ENCODE measurements around the gene CARD10. TPM values are rescaled to one million over a fixed set of nuclear protein-coding genes. Genes with fewer than 3 reads are reported as not detected.

The CARD10 gene
- total and polyA plus RNA-seq, 2 of the 13 experiments (the other 11 are each of a cell fraction or from before 2014, with no cell fraction given), result 35.2 to 55.8 TPM

DNA sequence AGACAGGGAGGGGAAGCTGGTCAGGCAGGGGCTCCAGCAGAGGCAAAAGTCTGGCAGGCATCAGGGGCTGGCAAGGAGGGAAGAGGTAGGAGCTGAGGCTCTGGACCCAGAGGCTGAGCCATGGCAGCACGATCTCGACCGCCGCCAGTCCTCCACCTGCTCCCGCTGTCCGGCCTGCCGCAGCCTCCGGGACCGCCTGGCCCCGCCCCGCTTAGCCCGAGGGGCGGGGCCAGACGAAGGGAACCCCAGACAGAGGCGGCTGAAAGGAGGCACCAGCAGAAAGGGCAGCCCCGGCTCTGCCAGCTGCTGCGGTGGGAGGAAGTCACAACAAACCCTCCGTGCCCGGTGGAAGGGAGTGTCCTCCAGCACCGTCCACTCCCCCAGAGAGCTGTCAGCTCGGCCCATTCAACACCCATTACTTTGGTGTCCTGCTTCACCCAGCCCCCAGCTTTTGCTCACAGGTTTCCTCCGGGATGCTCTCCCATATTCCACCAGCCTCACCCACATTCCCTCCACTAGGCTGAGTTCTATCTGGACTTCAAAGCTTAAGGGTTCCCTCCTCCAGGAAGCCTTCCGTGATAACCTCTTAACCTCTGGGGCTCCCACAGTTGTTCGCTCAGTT lies 32.9 kb downstream of the CARD10 start, which contains the start of gene MFNG (continued):
- TF ChIP-seq, protein P1, sequence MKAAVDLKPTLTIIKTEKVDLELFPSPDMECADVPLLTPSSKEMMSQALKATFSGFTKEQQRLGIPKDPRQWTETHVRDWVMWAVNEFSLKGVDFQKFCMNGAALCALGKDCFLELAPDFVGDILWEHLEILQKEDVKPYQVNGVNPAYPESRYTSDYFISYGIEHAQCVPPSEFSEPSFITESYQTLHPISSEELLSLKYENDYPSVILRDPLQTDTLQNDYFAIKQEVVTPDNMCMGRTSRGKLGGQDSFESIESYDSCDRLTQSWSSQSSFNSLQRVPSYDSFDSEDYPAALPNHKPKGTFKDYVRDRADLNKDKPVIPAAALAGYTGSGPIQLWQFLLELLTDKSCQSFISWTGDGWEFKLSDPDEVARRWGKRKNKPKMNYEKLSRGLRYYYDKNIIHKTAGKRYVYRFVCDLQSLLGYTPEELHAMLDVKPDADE (CRISPR knock-in tag; IDR thresholded peaks at IDR 0.05), result no peak
- TF ChIP-seq ZIK1 (CRISPR knock-in tag; IDR thresholded peaks at IDR 0.05; ENCODE audit: borderline replicate concordance, low read depth) (0 out of 2 replicates have a peak, but pooled peaks have one; percentile 35), CCDC6 (CRISPR knock-in tag; IDR thresholded peaks at IDR 0.05) (no peak), ZNF274 (CRISPR knock-in tag; IDR thresholded peaks at IDR 0.05) (0 out of 2 replicates have a peak, but pooled peaks have one; percentile 18), PTBP1 (IDR thresholded peaks at IDR 0.05; ENCODE audit: low read depth, low read length, poor library complexity, severe bottlenecking) (no peak), ZNF350 (CRISPR knock-in tag; IDR thresholded peaks at IDR 0.05; ENCODE audit: borderline replicate concordance, low read depth) (no peak), ZNF713 (CRISPR knock-in tag; IDR thresholded peaks at IDR 0.05) (no peak), FOXA1 (IDR thresholded peaks at IDR 0.05) (no peak), FOXA1 (CRISPR knock-in tag; IDR thresholded peaks at IDR 0.05) (no peak), ONECUT2 (CRISPR knock-in tag; IDR thresholded peaks at IDR 0.05) (no peak), PRMT3 (CRISPR knock-in tag; IDR thresholded peaks at IDR 0.05; ENCODE audit: borderline replicate concordance, low read depth) (no peak), IRX3 (CRISPR knock-in tag; IDR thresholded peaks at IDR 0.05; ENCODE audit: borderline replicate concordance, low read depth) (no peak), ZSCAN21 (CRISPR knock-in tag; IDR thresholded peaks at IDR 0.05; ENCODE audit: borderline replicate concordance) (no peak), MLLT10 (CRISPR knock-in tag; IDR thresholded peaks at IDR 0.05) (no peak), ZNF382 (CRISPR knock-in tag; IDR thresholded peaks at IDR 0.05; ENCODE audit: borderline replicate concordance) (no peak), NR2F1 (CRISPR knock-in tag; IDR thresholded peaks at IDR 0.05) (peak in 1 of 2 experiments; percentile 44; a peak in 3 of 4 replicates), NRL (CRISPR knock-in tag; IDR thresholded peaks at IDR 0.05; ENCODE audit: borderline replicate concordance) (0 out of 2 replicates have a peak, but pooled peaks have one; percentile 9), RBM22 (optimal IDR thresholded peaks at IDR 0.05; ENCODE audit: low read length) (no peak), KDM1A (CRISPR knock-in tag; IDR thresholded peaks at IDR 0.05) (0 out of 2 replicates have a peak, but pooled peaks have one; percentile 54), GABPB1 (CRISPR knock-in tag; IDR thresholded peaks at IDR 0.05) (peak; percentile 44; the same call in 1 of the 2 replicates), ELF4 (CRISPR knock-in tag; IDR thresholded peaks at IDR 0.05; ENCODE audit: borderline replicate concordance) (no peak)
- TF ChIP-seq, protein P2, sequence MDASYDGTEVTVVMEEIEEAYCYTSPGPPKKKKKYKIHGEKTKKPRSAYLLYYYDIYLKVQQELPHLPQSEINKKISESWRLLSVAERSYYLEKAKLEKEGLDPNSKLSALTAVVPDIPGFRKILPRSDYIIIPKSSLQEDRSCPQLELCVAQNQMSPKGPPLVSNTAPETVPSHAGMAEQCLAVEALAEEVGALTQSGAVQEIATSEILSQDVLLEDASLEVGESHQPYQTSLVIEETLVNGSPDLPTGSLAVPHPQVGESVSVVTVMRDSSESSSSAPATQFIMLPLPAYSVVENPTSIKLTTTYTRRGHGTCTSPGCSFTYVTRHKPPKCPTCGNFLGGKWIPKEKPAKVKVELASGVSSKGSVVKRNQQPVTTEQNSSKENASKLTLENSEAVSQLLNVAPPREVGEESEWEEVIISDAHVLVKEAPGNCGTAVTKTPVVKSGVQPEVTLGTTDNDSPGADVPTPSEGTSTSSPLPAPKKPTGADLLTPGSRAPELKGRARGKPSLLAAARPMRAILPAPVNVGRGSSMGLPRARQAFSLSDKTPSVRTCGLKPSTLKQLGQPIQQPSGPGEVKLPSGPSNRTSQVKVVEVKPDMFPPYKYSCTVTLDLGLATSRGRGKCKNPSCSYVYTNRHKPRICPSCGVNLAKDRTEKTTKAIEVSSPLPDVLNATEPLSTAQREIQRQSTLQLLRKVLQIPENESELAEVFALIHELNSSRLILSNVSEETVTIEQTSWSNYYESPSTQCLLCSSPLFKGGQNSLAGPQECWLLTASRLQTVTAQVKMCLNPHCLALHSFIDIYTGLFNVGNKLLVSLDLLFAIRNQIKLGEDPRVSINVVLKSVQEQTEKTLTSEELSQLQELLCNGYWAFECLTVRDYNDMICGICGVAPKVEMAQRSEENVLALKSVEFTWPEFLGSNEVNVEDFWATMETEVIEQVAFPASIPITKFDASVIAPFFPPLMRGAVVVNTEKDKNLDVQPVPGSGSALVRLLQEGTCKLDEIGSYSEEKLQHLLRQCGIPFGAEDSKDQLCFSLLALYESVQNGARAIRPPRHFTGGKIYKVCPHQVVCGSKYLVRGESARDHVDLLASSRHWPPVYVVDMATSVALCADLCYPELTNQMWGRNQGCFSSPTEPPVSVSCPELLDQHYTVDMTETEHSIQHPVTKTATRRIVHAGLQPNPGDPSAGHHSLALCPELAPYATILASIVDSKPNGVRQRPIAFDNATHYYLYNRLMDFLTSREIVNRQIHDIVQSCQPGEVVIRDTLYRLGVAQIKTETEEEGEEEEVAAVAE (CRISPR knock-in tag; IDR thresholded peaks at IDR 0.05; ENCODE audit: borderline replicate concordance), result no peak
- TF ChIP-seq, protein P3, sequence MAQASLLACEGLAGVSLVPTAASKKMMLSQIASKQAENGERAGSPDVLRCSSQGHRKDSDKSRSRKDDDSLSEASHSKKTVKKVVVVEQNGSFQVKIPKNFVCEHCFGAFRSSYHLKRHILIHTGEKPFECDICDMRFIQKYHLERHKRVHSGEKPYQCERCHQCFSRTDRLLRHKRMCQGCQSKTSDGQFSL (CRISPR knock-in tag; IDR thresholded peaks at IDR 0.05), result no peak
- TF ChIP-seq, protein P4, sequence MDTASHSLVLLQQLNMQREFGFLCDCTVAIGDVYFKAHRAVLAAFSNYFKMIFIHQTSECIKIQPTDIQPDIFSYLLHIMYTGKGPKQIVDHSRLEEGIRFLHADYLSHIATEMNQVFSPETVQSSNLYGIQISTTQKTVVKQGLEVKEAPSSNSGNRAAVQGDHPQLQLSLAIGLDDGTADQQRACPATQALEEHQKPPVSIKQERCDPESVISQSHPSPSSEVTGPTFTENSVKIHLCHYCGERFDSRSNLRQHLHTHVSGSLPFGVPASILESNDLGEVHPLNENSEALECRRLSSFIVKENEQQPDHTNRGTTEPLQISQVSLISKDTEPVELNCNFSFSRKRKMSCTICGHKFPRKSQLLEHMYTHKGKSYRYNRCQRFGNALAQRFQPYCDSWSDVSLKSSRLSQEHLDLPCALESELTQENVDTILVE (CRISPR knock-in tag; IDR thresholded peaks at IDR 0.05), result no peak

All from HepG2 (cell line).